HG03039 (cell line): ENCODE measurements around the gene MPP3.

ENCODE experiments used
- ATAC-seq: cut with Tn5 transposase; IDR thresholded peaks from one replicate; pipeline ENCODE4 v1.9.1; 2021; ENCODE audit warnings: mild to moderate bottlenecking, moderate library complexity; ENCODE audit not compliant: unreplicated experiment

The MPP3 gene

DNA sequence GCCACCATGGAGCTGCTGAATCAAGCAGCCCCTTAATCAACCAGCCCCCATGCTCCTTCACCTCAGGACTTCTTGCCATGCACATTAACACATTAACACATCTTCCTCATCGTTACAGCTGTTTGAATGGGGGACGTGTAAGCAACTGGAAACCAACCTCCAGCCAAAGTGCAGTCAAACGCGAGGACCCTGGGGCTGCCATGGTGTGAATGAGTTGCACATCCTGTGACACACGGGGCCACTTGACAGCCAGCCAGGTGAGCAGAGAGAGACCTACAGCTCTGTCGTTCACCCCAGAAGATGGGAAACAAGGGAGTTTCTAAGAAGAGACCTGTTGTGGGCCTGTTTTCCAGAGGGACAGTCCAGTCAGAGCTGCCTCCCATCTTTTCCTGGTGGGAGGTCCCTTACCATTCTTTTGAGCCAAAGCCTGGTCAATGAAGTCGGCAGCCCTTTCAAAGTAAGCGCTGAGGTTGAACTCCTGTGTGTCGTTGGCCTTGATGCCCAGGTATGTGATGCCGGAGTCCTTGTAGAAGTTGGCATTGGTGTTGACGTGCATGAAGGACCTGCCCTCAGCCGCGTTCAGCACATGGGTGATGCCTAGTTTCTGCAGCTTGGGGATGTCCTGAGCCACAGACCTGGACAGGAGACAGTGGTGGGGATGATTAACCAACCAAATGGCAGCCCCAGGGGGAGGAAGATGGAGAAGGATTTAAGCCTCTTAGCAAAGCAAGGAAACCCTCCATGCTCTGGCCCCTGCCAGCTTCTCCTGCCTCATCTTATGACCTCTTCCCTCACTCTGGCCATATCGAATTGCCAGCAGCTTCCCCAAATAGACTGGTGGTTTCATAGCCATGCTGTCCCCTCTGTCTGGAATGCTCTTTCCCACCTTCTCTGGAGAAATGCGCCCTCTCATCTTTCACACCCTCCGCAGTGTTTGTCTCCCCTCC lies 58.4 kb downstream of the MPP3 start:
- no peak for ATAC-seq

DNA sequence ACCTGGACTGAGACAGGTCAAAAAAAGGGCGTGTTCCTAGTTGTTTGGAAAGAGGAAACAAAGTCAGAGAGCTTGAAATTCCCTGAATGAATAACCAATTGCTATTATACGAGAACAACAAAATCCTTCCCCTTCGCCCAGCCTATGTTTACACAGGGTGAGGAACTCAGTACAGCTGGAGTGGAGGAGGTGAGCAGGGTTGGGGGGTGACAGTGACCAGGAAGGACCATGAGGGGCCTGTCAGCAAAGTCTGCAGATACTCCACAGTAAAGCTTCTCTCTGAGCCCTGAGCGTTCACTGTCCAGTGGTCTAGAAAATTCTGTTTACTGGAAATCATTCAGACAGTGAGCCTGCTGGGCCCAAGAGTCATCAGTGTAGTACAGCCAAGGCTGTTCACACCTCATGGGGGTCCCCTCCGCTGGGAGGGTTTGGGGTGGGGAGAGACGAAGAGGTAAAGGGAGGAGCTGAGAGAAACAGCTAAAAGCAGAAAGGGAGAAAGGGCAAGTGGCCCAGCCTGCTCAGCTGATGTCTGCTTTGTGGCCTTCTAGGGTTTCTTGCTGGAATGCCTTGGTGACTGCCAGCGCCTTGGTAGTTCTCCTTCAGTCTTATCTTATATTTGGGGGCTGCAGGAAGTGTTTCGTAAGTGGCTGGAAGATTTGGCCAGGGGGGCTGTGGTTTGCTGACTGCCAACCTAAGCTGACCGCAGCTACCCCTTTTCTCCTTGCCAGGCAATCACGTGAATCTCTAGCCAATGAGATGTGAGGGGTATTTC lies 59.9 kb downstream of the MPP3 start:
- ATAC-seq: no peak

- no peak for ATAC-seq
Observed at GRCh38 chr17:43771463-43771862, 61.5 kb downstream of the MPP3 start.

DNA sequence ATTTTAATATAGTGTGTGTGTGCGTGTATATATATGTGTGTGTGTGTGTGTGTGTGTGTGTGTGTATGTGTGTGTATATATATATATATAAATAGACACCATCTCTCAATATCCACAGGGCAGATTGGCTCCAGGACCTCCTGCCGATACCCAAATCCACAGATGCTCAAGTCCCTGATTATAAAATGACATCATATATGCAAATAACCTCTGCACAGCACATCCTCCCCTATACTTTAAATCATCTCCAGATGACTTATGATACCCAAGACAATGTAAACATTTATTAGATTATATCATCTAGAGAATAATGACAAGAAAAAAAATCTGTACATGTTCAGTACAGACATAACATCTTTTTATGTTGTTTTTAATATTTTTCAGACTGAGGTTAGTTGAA lies 62.0 kb downstream of the MPP3 start:
- ATAC-seq: no peak

DNA sequence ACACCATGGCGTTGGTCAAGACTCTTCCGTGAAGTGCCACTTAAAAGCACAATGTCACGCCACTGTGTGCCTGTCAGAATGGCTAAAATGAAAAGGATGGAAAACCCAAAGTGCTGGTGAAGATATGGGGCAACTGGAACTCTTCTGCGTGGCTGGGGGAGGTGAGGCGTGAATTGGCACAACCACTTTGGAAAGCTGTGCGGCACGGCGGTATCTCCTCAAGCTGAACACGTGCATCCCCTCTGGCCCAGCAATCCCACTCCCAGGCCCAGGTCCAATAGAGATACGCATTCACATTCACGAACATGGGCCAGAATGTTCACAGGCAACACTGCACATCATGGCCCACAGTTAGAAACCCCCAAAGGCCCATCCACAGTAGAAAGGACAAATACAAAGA lies 63.1 kb downstream of the MPP3 start:
- no peak for ATAC-seq

- ATAC-seq: no peak
Observed at GRCh38 chr17:43769426-43769825, 63.5 kb downstream of the MPP3 start.

DNA sequence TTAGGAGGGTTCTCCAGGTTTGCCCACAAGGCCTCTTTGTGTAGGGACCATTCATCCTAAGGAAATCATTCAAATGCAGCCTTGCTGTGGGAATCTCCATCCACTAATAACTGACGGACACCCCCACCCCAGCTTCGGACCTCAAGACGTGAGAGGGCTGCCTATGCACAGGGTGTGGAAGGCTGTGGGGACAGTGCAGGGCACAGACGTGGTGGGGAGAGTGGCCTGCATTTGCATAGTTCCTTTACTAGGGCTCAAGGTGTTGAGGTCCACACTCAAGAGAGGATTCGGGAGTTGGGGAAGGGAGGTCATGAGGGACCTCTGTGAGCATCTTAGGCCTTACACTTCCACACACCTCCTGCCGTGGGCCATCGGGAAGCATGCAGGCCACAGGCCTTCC lies 64.0 kb downstream of the MPP3 start:
- no peak for ATAC-seq

- ATAC-seq: no peak
Observed at GRCh38 chr17:43768382-43768781, 64.6 kb downstream of the MPP3 start.

DNA sequence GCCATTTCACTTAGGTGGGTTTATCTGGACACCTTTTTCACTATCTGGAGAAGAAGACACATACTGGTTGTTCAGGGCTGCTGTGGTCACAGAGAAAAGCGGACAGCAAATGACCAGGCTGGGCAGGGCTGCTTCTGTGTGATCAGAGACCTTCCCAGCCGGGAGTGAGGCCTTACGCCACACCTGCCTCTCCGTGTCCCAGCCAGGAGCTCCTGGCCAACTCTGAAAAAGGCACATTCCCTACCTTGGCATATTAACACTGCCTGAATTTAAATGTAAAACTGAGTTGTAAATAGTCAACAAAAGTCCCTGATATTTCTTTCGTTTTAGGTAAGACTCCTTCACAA lies 65.3 kb downstream of the MPP3 start:
- ATAC-seq: no peak

DNA sequence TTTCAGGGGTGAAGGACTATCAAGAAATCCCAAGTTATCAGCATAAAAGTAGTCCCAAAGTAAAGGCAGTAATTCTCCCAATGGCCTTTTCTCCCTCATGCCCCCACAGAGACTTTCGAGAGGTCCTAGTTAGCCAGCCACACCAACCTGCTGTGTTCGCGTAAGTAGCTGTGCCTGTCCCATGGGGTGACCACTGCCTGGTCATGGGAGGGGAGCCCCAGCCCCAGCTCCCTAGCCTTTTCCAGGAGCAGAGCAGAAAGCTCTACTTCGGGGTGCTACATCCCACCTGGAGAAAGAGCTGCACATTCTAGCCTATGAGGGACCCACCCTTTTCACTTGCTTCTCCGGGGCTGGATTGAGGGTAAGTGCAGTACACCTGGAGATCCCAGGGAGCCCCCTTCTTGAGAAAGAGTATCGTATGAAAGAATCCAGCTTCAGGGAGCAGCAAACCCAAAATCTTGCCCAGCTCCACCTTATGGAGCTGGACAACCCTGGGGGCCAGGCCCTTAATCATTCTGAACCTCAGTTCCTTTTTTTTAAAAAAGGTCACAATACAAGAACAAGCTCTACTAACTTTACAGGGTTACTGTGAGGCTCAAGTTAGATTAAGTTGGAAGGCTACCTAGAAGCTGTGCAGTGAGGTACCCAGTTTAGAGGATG lies 65.8 kb downstream of the MPP3 start:
- no peak for ATAC-seq

- no peak for ATAC-seq
Observed at GRCh38 chr17:43766413-43767052, 66.4 kb downstream of the MPP3 start.

- ATAC-seq: no peak
Observed at GRCh38 chr17:43760254-43760852, 72.6 kb downstream of the MPP3 start.

- no peak for ATAC-seq
Observed at GRCh38 chr17:43759836-43760235, 73.1 kb downstream of the MPP3 start.

GRCh38 chr17:43758497-43759174 lies 74.3 kb downstream of the MPP3 start, which contains the start of gene SOST:
Gene SOST (minus strand): TSS chr17:43758791. CDS start chr17:43758741, 50 bp downstream.
- ATAC-seq: no peak

GRCh38 chr17:43758086-43758485 lies 74.9 kb downstream of the MPP3 start:
- ATAC-seq: no peak

GRCh38 chr17:43757171-43757660 lies 75.7 kb downstream of the MPP3 start:
- no peak for ATAC-seq

DNA sequence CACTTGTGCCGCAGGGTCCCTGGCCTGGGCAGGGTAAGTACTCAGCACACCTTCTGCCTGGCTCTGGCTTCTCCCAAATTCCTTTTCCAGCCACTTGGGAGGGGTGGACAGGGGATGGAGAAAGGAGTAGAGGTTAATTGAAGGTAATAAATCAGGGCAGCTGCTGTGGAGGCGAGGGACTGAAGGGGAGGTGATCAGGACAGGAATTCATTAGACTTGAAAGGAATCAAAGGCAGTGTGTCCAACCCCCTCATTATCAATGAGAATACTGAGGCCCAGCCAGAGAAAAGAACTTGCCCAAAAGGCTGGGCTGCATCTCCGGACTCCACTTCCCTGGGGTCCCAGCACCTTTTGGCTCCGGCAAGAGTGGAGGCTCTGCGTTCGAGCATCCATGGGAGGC lies 76.7 kb downstream of the MPP3 start:
- ATAC-seq: no peak

DNA sequence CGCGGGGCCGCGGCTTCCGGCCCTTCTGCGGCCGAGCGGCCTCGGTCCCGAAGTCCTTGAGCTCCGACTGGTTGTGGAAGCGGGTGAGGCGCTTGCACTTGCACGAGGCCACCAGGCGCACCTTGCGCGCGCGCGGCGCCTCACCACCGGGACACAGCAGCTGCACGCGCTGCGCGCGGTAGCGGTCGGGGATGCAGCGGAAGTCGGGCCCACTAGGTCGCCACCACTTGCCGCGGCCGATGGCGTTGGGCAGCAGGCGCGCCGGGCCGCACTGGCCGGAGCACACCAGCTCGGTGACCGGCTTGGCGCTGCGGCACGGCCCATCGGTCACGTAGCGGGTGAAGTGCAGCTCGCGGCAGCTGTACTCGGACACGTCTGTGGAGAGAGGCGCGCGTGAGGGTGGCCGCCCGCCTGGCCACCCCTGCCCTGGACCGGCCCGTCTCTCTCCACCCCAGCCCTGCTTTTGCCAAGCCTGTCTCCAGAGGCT lies 77.5 kb downstream of the MPP3 start:
- ATAC-seq: no peak

GRCh38 chr17:43754947-43755346 lies 78.0 kb downstream of the MPP3 start:
- ATAC-seq: no peak
